AG09319 (cell line): ENCODE results near the gene ANKDD1A.

ENCODE experiments used
- DNase-seq: peaks from one replicate; pipeline ENCODE4 v3.0.0-alpha.2; 2010; ENCODE audit warnings: low read depth; ENCODE audit errors: extremely low read depth
- TF ChIP-seq, protein P1 (sequence below): IDR thresholded peaks from 2 replicates; pipeline ENCODE4 v1.5.1; 2011; ENCODE audit warnings: low read depth, mild to moderate bottlenecking, inconsistent platforms, low read length, moderate library complexity

Gene ANKDD1A

GRCh38 chr15:64949383-64950186, 37.9 kb downstream of the ANKDD1A start:
- TF ChIP-seq, protein P1, sequence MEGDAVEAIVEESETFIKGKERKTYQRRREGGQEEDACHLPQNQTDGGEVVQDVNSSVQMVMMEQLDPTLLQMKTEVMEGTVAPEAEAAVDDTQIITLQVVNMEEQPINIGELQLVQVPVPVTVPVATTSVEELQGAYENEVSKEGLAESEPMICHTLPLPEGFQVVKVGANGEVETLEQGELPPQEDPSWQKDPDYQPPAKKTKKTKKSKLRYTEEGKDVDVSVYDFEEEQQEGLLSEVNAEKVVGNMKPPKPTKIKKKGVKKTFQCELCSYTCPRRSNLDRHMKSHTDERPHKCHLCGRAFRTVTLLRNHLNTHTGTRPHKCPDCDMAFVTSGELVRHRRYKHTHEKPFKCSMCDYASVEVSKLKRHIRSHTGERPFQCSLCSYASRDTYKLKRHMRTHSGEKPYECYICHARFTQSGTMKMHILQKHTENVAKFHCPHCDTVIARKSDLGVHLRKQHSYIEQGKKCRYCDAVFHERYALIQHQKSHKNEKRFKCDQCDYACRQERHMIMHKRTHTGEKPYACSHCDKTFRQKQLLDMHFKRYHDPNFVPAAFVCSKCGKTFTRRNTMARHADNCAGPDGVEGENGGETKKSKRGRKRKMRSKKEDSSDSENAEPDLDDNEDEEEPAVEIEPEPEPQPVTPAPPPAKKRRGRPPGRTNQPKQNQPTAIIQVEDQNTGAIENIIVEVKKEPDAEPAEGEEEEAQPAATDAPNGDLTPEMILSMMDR, result no peak
- DNase-seq, result no peak

GRCh38 chr15:64950888-64951287, 39.2 kb downstream of the ANKDD1A start:
- TF ChIP-seq, protein P1, result no peak
- DNase-seq, result no peak

DNA sequence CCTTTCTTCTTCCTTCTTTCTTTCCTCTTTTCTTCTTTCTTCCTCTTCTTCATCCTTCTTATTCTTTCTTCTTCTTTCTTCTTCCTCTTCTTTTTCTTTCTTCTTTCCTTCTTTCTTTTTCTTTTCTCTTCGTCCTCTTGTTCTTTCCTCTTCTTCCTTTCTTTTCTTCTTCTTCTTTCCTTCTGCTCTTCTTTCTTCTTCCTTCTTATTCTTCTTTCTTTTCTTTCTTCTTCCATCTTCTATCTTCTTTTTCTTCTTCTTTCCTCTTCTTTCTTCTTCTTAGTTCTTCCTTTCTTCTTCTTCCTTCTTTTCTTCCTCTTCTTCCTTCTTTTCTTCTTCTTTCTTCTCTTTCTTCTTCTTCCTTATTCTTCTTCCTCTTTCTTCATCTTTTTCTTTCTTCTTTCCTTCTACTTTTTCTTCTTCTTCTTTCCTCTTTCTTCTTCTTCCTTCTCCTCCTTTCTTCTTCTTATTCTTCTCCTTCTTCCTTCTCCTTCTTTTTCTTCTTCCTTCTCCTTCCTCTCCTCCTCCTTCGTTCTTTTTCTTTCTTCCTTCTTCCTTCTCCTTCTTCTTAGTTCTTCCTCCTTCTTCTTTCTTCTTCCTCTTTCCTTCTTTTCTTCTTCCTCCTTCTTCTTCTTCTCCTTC, 40.2 kb downstream of the ANKDD1A start:
- TF ChIP-seq, protein P1, result no peak
- DNase-seq, result no peak

DNA sequence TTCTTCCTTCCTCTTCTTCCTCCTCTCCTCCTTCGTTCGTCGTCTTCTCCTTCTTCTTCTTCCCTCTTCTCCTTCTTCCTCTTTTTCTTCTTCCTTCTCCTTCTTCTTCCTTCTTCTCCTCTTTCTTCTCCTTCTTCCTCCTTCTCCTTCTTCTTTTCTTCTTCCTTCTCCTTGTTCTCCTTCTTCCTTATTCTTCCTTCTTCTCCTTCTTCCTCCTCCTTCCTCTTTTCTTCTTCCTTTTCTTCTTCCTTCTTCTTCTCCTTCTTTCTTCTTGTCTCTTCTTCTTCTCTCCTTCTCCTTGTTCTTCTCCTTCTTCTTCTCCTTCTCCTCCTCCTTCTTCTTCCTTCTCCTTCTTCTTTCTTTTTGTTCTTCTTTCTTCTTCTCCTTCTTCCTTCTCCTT, 42.7 kb downstream of the ANKDD1A start:
- DNase-seq, result no peak

DNA sequence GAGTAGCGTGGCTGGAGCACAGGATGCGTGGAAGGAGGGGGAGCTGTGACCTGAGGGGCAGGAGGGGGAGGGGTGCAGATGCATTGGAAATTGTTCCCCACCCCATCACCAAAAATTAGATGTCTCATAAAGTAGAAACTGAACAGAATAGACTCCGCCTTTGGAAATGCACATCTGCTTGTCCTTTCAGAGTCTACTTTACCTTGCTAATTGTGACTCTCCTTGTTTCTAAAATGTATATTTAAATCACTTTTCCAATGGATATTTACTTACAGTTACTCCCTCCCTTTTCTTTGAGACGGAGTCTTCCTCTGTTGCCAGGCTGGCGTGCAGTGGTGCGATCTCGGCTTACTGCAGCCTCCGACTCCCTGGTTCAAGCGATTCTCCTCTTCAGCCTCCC, 47.4 kb downstream of the ANKDD1A start:
- TF ChIP-seq, protein P1, result no peak
- DNase-seq, result no peak

More for the DNA sequence above, 42.7 kb downstream of the ANKDD1A start:
- TF ChIP-seq, protein P1, result no peak

DNA sequence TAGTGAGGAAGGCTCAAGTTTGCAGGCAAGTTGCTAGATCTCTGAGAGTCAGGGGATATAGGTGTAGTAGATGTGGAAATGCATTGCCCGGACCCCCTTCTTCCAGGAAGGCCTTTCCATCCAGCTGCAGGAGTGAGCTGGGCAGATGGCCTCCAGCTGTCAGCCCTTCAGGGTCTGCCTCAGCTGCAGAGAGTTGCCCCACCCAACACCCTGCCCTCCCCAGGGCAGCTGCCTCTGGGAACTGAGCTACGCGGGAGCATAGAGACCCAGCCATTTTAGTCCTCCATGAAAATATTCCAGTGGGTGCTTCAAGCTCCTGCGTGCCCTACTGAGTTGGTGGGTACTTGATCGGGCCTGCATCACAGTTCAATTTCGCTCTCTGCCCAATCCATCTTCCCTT, 48.5 kb downstream of the ANKDD1A start:
- TF ChIP-seq, protein P1, result no peak
- no peak for DNase-seq

DNA sequence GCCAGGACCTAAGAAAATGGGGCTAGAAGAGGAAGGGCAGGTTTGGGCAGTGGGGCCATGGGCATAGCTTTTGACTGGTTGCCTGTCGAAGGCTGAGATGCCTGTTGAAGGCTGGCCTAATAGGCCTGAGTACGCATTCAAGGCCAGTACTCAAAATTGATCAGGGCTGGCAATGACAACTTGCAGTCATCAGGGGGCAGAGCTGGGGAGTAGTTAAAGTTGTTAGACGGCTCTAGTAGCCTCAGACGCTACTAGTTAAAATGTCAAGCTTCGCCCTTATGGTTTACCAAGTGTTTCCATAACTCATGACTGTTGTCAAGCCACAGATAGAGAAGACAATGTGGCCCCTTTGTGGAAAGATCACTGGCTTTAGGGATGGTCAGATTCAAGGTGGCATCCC, 49.3 kb downstream of the ANKDD1A start:
- TF ChIP-seq, protein P1, result no peak
- no peak for DNase-seq
